HG03354 (cell line): ENCODE results near the gene RABEP1.
A peak's percentile ranks its signal among the peaks of the same experiment; 100 is the strongest.
"Not testable (repeated sequence)": the region's sequence is repeated elsewhere in the genome, so short reads cannot be mapped to it uniquely, and the experiment has no call there.

Experiments used
- ATAC-seq: cut with Tn5 transposase; IDR thresholded peaks from one replicate; pipeline ENCODE4 v1.9.1; 2021; ENCODE audit warnings: mild to moderate bottlenecking; ENCODE audit not compliant: unreplicated experiment, poor library complexity, severe bottlenecking

RABEP1 gene

DNA sequence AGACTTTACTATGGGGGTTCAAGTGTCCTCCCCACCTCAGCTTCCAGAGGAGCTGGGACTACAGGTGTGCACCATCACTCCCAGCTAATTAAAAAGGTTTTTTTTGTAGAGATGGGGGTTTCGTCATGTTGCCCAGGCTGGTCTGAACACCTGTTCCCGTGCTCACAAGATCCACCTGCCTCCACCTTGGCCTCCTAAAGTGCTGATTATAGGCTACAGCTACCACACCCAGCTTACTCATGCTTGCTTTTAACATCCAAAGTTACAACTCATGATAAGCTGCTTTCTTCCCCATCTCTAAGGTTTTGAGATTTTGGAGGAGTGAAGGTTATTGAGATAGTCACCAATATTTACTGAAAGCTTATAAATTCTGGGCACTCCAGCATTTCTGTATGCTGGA lies 134.8 kb downstream of the RABEP1 start:
- no peak for ATAC-seq

DNA sequence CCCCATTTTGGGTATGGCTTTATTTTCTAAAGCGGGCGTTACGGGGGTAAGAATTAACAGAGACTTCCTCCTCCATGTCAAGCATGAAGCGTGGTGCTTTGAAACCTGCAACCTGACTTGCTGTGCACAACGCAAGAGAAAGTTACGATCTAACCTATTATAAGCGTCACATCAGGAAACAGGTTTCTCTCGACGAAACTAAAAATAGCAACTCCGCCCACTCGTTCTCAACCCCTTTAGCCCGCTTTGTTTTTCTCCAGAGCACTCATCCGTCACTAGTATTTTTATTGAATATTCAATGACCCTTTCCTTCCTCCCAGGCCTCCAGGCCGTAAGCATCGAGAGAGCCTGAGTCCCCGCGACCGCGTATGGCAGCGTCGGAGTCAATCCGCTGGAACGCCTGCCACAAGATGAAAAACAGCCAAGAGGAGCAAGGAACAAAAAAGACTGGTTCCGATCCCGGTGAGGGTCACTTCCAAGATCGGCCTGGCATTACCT lies 136.8 kb downstream of the RABEP1 start:
- ATAC-seq, result peak; percentile 46

- ATAC-seq, result peak; percentile 92
These were observed 137.4 kb downstream of the RABEP1 start, which contains the start of gene NUP88 for GRCh38 chr17:5419356-5419958. Gene NUP88 (minus strand): TSS chr17:5419662. CDS start chr17:5419650, 12 bp downstream.

DNA sequence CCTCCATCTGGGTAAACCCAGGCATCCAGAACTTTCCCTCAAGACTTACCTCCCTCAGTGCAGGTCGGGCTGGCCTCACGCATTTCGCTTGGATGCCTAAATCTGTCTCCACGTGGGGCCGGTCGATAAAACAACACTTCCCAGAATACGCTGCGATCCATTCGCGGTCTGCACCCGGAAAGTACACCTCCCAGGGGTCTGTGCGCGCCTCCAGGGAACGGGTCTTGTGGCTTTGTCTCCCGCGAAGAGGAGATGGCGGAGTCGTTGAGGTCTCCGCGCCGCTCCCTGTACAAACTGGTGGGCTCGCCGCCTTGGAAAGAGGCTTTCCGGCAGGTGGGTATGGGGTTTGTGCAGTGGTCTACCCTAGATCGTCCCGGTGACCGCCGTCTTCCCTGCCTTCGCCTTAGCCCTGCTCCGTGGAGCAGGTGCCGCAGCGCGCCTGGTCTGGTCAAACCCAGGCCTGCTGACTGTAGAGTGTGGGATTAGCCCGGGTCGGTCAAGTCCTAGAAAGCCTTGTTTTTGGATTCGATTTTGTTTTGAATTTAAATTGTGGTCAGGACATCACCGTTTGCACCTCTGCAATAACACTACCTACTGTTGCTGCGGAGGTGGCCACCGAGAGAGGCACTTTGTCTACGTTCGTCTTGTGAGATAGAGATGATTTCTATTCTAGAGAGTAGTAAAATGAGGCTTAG lies 138.0 kb downstream of the RABEP1 start, which contains the start of gene RPAIN:
RPAIN (plus strand) TSS at position 224 of the 695 bp plus-strand sequence; CDS start at position 253, 29 bp downstream.
- ATAC-seq, result peak; percentile 59

DNA sequence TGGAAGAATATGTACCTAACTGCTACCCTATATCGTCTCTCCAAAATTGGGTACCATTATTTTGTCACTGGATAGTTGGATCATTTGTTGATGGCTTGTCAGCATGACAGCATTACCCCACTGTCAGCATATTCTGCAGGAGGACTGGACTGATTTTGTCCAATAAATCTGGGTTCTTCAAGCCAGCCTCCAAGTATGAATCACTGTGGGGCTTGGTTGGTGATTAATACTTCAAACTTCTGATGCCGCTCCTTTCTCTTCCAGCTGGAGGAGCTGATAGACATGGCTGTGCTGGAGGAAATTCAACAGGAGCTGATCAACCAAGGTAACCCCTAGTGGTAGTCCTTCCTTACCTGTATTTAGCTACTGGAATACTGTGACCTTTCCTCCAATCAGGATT lies 140.4 kb downstream of the RABEP1 start:
- ATAC-seq, result no peak

DNA sequence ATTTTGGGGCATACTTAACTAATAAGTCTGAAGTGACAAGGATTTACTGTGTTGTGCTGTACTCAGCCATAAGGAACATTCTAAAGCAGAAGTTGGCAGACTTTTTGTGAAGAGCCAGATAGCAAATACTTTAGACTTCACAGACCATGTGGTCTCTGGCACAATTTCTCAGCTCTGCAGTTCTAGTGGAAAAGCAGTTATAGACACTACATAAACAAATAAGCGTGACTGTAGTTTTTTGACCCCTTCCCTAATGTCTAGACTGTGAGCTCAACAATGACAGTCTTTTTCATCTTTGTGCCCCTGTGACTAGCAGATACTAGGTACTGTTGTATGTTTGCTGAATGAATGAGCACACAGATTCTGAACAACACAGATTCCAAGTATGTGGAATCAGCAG lies 142.8 kb downstream of the RABEP1 start:
- no peak for ATAC-seq

- no peak for ATAC-seq
These were observed 143.7 kb downstream of the RABEP1 start for GRCh38 chr17:5425826-5426225.

DNA sequence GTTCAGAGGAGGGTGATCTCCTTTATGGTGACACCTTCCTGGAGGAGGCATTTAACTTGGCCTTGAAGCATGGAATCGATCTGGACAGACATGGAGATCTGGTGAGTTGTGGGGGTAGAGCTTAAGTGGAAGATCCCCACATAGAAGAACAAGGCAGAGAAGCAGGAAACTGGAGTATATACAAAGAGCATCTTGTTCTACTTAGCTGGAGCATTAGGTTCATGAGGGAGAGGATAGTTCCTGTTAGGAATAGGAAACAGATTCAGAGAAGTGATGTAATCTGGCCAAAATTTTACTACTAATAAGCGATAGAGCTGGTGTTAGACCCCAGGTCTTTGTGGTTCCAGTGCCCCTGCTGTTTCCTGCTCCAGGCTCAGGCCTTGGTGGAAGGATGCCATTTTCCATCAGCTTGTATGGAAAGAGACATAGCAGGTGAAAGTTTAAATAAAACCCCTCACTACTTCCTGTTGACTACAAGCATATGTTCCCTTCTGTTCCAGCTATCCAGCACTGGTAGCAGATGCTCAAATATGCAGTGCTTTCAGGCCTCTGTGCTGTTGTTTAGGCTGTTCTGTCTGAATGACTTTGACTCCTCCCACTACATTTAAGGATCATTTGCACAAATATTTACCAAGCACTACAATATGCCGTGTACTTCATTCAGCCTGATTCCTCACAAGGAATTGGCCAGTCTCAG lies 147.3 kb downstream of the RABEP1 start:
- ATAC-seq, result no peak

DNA sequence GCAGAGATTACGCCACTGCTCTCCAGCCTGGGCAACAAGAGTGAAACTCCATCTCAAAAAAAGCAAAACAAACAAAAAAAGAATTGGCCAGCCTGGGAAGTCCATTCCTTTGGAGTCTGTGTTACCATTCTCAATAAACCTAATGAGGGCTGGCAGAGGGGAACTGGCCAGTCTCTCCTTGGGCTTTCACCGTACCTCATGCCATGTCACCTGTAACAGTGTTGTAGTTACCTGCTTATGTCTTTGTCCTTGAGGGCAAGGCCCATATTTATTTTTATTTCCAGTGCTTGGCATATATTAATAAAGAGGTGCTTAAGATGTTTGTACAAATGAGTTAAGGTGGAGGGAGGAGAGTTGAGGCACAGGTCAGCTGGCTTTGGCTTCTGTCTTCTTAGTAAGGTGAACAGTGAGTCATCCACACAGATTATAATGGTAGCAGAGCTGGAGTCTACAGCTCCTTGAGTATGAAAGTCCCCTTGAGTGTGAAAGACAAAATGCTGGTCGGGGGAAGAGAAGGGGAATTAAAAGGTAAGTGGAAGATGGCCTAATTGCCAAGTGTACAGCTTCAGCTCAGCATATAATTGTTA lies 148.4 kb downstream of the RABEP1 start:
- ATAC-seq, result no peak

- ATAC-seq, result not testable (repeated sequence)
These were observed 149.2 kb downstream of the RABEP1 start for GRCh38 chr17:5431234-5431633.

- ATAC-seq, result no peak
These were observed 150.0 kb downstream of the RABEP1 start for GRCh38 chr17:5431949-5432556.

- no peak for ATAC-seq
These were observed 152.9 kb downstream of the RABEP1 start for GRCh38 chr17:5434984-5435383.
